Activated naive CD4-positive, alpha-beta T cell treated with anti-CD3 and anti-CD28 coated beads, Interleukin-2, amount 50 U/mL, for 24 hours (primary cell): ENCODE measurements around the gene SNX4.
A peak's percentile ranks its signal among the peaks of the same experiment; 100 is the strongest.
"Not testable (repeated sequence)": the region's sequence is repeated elsewhere in the genome, so short reads cannot be mapped to it uniquely, and the experiment has no call there.

Source experiments
- H3K27ac Mint-ChIP-seq: one replicate; pipeline ENCODE4 v1.8.0; 2021; ENCODE audit warnings: mild to moderate bottlenecking, mixed read lengths
- H3K27me3 Mint-ChIP-seq: one replicate; pipeline ENCODE4 v1.8.0; 2021; ENCODE audit warnings: mixed read lengths
- H3K36me3 Mint-ChIP-seq: one replicate; pipeline ENCODE4 v1.8.0; 2021; ENCODE audit warnings: mixed read lengths
- H3K4me1 Mint-ChIP-seq: one replicate; pipeline ENCODE4 v1.8.0; 2021; ENCODE audit warnings: mixed read lengths
- H3K4me3 Mint-ChIP-seq: one replicate; pipeline ENCODE4 v1.8.0; 2021; ENCODE audit warnings: mild to moderate bottlenecking, mixed read lengths
- H3K9me3 Mint-ChIP-seq: one replicate; pipeline ENCODE4 v1.8.0; 2021; ENCODE audit warnings: mixed read lengths

Gene SNX4

GRCh38 chr3:125519678-125520562 lies at the start of gene SNX4:
TSS of gene SNX4 (minus strand) at chr3:125520202. CDS start at chr3:125520172, 30 bp downstream.
- peak within 1 kb of the TSS; percentile 94 for H3K27ac Mint-ChIP-seq
- peaks cover 8% of the 10 kb centered on the region for H3K36me3 Mint-ChIP-seq
- H3K4me1 Mint-ChIP-seq, result peaks cover 34% of the 10 kb centered on the region
- H3K9me3 Mint-ChIP-seq, result no peaks in the 10 kb centered on the region
- H3K27me3 Mint-ChIP-seq, result no peaks in the 10 kb centered on the region
- H3K4me3 Mint-ChIP-seq, result peak within 1 kb of the TSS; percentile 92

DNA sequence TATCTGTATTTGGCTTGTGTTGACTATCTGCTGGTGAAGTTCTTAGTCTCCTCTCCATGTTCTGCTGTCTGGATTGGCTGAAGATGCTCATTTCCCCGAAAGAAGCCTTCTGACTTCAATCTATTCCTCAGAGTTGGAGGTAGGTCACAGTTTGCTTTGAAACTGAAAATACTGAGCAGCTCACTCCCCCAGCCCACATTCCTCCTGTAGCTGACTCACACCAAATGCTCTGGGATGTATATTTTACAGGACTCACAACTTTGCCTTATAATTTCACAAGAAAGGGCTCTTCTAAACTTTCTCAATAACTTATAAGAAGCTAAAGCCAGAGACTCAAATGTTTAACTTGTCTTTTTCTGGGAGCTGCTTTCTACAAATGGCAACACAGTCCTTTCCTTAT lies 36.3 kb upstream of the SNX4 start:
- H3K4me1 Mint-ChIP-seq, result peaks cover 9% of the 10 kb centered on the region
- H3K36me3 Mint-ChIP-seq, result peaks cover 17% of the 10 kb centered on the region
- H3K27ac Mint-ChIP-seq, result no peak overlapping the region
- no peaks in the 10 kb centered on the region for H3K9me3 Mint-ChIP-seq
- no peak overlapping the region for H3K4me3 Mint-ChIP-seq
- no peaks in the 10 kb centered on the region for H3K27me3 Mint-ChIP-seq

DNA sequence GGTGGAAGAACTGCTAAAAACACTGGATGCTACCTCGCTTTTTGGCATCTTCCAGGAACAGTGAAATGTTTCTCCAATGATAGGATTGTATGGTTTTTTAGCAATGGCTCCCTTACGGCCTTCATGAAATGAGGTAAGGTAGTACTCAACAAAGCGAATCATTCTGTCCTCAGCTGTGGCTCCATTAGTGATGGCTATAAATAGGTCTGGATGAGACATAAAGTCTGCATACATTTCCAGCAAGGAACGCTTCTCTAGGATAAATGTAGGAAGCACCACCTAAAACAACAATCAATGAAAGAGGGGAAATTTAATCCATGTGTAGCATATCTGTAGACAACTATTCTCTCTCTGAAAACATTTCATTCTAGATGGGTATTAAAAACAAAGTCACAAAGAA lies 32.4 kb upstream of the SNX4 start:
- H3K4me1 Mint-ChIP-seq, result peaks cover 12% of the 10 kb centered on the region
- peaks cover 14% of the 10 kb centered on the region for H3K36me3 Mint-ChIP-seq
- H3K27me3 Mint-ChIP-seq, result no peaks in the 10 kb centered on the region
- H3K27ac Mint-ChIP-seq, result no peak overlapping the region
- H3K9me3 Mint-ChIP-seq, result no peaks in the 10 kb centered on the region
- H3K4me3 Mint-ChIP-seq, result no peak overlapping the region

DNA sequence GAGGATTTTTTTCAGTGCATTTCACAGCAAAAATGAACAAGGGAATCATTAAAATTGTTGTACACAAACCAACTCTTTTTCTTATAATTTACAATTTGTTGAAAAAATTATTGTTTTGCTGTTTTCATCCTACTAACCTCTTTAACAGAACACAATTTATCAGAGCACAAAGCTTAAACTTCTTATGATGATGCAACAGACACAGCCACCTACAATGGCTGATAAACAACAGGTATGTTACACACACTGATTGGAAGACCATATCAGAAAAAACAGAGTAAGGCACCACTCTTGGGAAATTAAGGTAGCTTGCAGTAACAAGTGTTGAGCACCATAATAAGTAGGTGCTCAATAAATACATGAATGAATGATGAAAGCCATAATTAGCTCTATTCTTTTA lies 8.9 kb upstream of the SNX4 start:
- H3K27ac Mint-ChIP-seq, result no peak overlapping the region
- H3K4me1 Mint-ChIP-seq, result no peaks in the 10 kb centered on the region
- no peaks in the 10 kb centered on the region for H3K27me3 Mint-ChIP-seq
- H3K4me3 Mint-ChIP-seq, result no peak overlapping the region
- peaks cover 13% of the 10 kb centered on the region for H3K36me3 Mint-ChIP-seq
- no peaks in the 10 kb centered on the region for H3K9me3 Mint-ChIP-seq

GRCh38 chr3:125525153-125525552 lies 5.2 kb upstream of the SNX4 start:
- no peaks in the 10 kb centered on the region for H3K27me3 Mint-ChIP-seq
- H3K4me3 Mint-ChIP-seq, result no peak overlapping the region
- H3K27ac Mint-ChIP-seq, result no peak overlapping the region
- H3K36me3 Mint-ChIP-seq, result peaks cover 8% of the 10 kb centered on the region
- peaks cover 8% of the 10 kb centered on the region for H3K4me1 Mint-ChIP-seq
- no peaks in the 10 kb centered on the region for H3K9me3 Mint-ChIP-seq

- H3K9me3 Mint-ChIP-seq, H3K36me3 Mint-ChIP-seq, H3K27me3 Mint-ChIP-seq: not testable (repeated sequence)
- H3K4me3 Mint-ChIP-seq, result peak overlapping the region; percentile 92
- peaks cover 33% of the 10 kb centered on the region for H3K4me1 Mint-ChIP-seq
- peak overlapping the region; percentile 94 for H3K27ac Mint-ChIP-seq
These were observed 539 bp upstream of the SNX4 start for GRCh38 chr3:125520563-125520919.

- peaks cover 55% of the 10 kb centered on the region for H3K4me1 Mint-ChIP-seq
- H3K36me3 Mint-ChIP-seq, result peaks cover 18% of the 10 kb centered on the region
- H3K27me3 Mint-ChIP-seq, result no peaks in the 10 kb centered on the region
- no peak overlapping the region for H3K4me3 Mint-ChIP-seq
- H3K9me3 Mint-ChIP-seq, result no peaks in the 10 kb centered on the region
- H3K27ac Mint-ChIP-seq, result peak overlapping the region; percentile 62
These were observed 4.6 kb downstream of the SNX4 start for GRCh38 chr3:125515421-125515820.

GRCh38 chr3:125513490-125514115 lies 6.4 kb downstream of the SNX4 start:
- Mint-ChIP-seq H3K4me1 (peaks cover 44% of the 10 kb centered on the region), H3K27ac (peak overlapping the region; percentile 43), H3K36me3 (peaks cover 25% of the 10 kb centered on the region), H3K4me3 (no peak overlapping the region), H3K27me3 (no peaks in the 10 kb centered on the region), H3K9me3 (no peaks in the 10 kb centered on the region)

- H3K27me3 Mint-ChIP-seq, result no peaks in the 10 kb centered on the region
- H3K9me3 Mint-ChIP-seq, result no peaks in the 10 kb centered on the region
These were observed 7.7 kb downstream of the SNX4 start for GRCh38 chr3:125512135-125512920.

DNA sequence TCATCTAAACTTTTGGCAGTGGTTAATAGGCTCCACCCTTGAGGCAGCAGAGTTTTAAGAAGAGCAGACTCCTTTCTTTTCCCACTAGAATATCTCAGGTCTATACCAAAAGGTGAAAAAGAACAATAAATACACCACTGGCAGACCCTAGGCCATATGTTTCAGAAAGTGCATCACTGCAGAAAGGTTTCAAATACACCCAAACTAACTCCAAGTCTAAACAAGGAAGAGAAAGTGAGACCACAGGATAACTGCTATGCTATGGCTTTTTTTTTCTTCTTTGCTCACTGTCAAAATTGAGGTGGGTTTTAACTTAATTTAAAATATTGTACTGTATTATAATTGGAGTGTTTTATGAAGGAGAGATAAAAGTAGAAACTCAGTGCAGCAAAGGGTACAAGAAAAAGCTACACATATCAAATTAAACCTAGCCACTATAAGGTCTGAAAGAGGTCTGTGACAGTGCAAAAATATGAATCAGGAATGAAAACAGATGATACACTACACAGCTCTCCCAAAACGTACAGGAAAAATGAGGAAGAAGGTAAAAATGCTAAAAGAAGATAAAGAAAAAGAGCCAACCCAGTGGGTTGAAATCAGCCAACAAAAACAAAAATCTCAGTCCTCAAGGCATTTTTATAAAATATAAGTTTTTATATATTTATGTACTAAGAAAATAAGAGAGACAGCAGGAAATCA lies 8.4 kb downstream of the SNX4 start:
- peaks cover 38% of the 10 kb centered on the region for H3K4me1 Mint-ChIP-seq
- H3K4me3 Mint-ChIP-seq, result peak overlapping the region; percentile 2
- peaks cover 33% of the 10 kb centered on the region for H3K36me3 Mint-ChIP-seq
- H3K27ac Mint-ChIP-seq, result peak overlapping the region; percentile 89
- H3K9me3 Mint-ChIP-seq, result no peaks in the 10 kb centered on the region
- no peaks in the 10 kb centered on the region for H3K27me3 Mint-ChIP-seq

More at GRCh38 chr3:125512135-125512920, 7.7 kb downstream of the SNX4 start:
- peaks cover 31% of the 10 kb centered on the region for H3K36me3 Mint-ChIP-seq
- H3K4me1 Mint-ChIP-seq, result peaks cover 42% of the 10 kb centered on the region
- peak overlapping the region; percentile 78 for H3K27ac Mint-ChIP-seq
- H3K4me3 Mint-ChIP-seq, result no peak overlapping the region

- Mint-ChIP-seq H3K4me1 (peaks cover 26% of the 10 kb centered on the region), H3K4me3 (no peak overlapping the region), H3K36me3 (peaks cover 37% of the 10 kb centered on the region), H3K27me3 (no peaks in the 10 kb centered on the region), H3K27ac (peak overlapping the region; percentile 37), H3K9me3 (no peaks in the 10 kb centered on the region)
These were observed 12.9 kb downstream of the SNX4 start for GRCh38 chr3:125507128-125507527.

DNA sequence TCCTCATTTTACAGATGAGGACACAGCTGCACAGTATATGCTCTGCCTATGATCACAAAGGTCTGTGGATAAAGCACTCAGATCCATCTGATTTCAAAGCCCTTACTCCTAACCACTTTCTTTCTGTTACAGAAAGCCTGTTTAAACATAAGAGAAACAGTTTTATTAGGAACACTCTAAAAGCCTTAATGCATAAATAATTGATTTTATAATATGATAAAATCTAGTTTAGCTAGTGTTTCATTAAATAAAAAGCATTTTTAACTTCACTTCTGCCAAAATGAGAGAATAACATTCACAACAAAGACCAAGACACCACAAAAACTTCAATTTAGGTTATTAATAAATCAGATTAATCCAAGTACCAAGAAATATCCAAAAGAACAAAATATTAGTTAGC lies 21.4 kb downstream of the SNX4 start:
- Mint-ChIP-seq H3K4me3 (no peak overlapping the region), H3K27me3 (no peaks in the 10 kb centered on the region), H3K9me3 (no peaks in the 10 kb centered on the region), H3K27ac (no peak overlapping the region), H3K4me1 (peaks cover 5% of the 10 kb centered on the region), H3K36me3 (peaks cover 19% of the 10 kb centered on the region)

- H3K36me3 Mint-ChIP-seq, result peaks cover 15% of the 10 kb centered on the region
- no peaks in the 10 kb centered on the region for H3K9me3 Mint-ChIP-seq
These were observed 23.3 kb downstream of the SNX4 start for GRCh38 chr3:125496701-125497100.

DNA sequence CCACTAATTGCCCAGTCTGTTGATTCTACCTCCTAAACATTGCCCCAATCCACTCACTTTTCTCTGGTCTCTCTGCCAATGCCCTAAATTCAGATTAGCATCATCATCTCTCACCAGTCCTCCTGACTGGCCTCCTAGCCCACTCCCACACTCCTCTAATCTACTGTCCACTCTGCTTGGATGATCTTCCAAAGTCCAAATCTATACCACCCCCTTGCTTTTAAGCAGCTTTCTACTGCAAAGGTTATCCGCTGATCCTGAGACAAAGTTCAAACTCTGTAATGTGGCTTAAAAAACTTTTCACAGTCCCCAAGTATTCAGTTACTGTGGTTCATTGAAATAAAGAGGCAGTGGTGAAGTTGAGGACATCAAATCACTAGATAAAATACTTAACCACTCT lies 37.6 kb downstream of the SNX4 start:
- peaks cover 17% of the 10 kb centered on the region for H3K36me3 Mint-ChIP-seq
- no peaks in the 10 kb centered on the region for H3K27me3 Mint-ChIP-seq
- H3K4me1 Mint-ChIP-seq, result peaks cover 4% of the 10 kb centered on the region
- H3K4me3 Mint-ChIP-seq, result no peak overlapping the region
- H3K9me3 Mint-ChIP-seq, result no peaks in the 10 kb centered on the region
- no peak overlapping the region for H3K27ac Mint-ChIP-seq

More at GRCh38 chr3:125496701-125497100, 23.3 kb downstream of the SNX4 start:
- no peaks in the 10 kb centered on the region for H3K27me3 Mint-ChIP-seq
- H3K4me3 Mint-ChIP-seq, result no peak overlapping the region
- no peaks in the 10 kb centered on the region for H3K4me1 Mint-ChIP-seq
- H3K27ac Mint-ChIP-seq, result no peak overlapping the region

DNA sequence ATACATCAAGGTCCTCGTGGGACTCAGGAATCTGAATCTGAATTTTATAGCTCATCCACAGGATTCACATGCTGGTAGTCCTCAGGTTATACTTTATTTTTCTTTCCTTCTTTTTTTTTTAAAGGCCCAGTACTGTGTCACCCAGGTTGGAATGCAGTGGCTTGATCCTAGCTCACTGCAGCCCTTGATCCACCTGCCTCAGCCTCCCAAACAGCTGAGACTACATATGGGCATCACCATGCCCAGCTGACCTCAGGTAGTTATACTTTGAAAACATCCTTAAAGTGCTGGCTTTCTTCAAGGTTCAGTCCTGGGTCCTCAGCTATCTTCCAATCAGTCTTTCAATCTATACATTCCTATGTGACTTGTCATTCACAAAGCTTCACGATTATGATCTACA lies 38.2 kb downstream of the SNX4 start:
- peaks cover 4% of the 10 kb centered on the region for H3K4me1 Mint-ChIP-seq
- H3K27ac Mint-ChIP-seq, result no peak overlapping the region
- no peaks in the 10 kb centered on the region for H3K27me3 Mint-ChIP-seq
- H3K9me3 Mint-ChIP-seq, result no peaks in the 10 kb centered on the region
- H3K36me3 Mint-ChIP-seq, result peaks cover 15% of the 10 kb centered on the region
- H3K4me3 Mint-ChIP-seq, result no peak overlapping the region
